Neural cell (in vitro differentiated cells): ENCODE measurements around the gene TPRX1. TPM values are rescaled to one million over a fixed set of nuclear protein-coding genes. Genes with fewer than 3 reads are reported as not detected.

Experiments
- H2AFZ ChIP-seq: fragments of 200-600, 300-800 bp; sonication (generic), shearing (Covaris generic); 2 replicates; pipeline ENCODE4 v1.6.0; 2014; ENCODE audit warnings: low read depth, mild to moderate bottlenecking, antibody characterized with exemption, low read length, moderate library complexity
- H3F3A ChIP-seq: fragments of 200-600 bp; shearing (Covaris generic); 2 replicates; pipeline ENCODE4 v1.6.1; 2016; ENCODE audit warnings: mild to moderate bottlenecking, moderate library complexity, mixed read lengths, antibody characterized with exemption, low read length; ENCODE audit not compliant: insufficient read depth, poor library complexity, severe bottlenecking
- H3K27ac ChIP-seq: fragments of 200-600, 300-800 bp; sonication (generic), shearing (Covaris generic); 2 replicates; pipeline ENCODE4 v1.5.1; 2014; ENCODE audit warnings: mild to moderate bottlenecking, low read length, moderate library complexity
- H3K27me3 ChIP-seq: fragments of 300-800, 200-600 bp; sonication (generic), shearing (Covaris generic); 2 replicates; pipeline ENCODE4 v1.6.0; 2014; ENCODE audit warnings: mild to moderate bottlenecking, low read depth, low read length, moderate library complexity; ENCODE audit not compliant: insufficient read depth
- H3K36me3 ChIP-seq: fragments of 300-800, 200-600 bp; sonication (generic), shearing (Covaris generic); 2 replicates; pipeline ENCODE4 v1.5.1; 2014; ENCODE audit warnings: mild to moderate bottlenecking, antibody characterized with exemption, low read length, moderate library complexity; ENCODE audit not compliant: insufficient read depth
- H3K4me2 ChIP-seq: fragments of 300-800, 200-600 bp; sonication (generic), shearing (Covaris generic); 2 replicates; pipeline ENCODE4 v1.6.0; 2014; ENCODE audit warnings: mild to moderate bottlenecking, low read length
- H3K4me3 ChIP-seq: fragments of 300-800, 200-600 bp; sonication (generic), shearing (Covaris generic); 2 replicates; pipeline ENCODE4 v1.5.1; 2014; ENCODE audit warnings: mild to moderate bottlenecking, low read length, moderate library complexity
- H3K79me2 ChIP-seq: fragments of 200-600 bp; shearing (Covaris generic); replicated peaks from 2 replicates; pipeline ENCODE4 v1.6.0; 2014; ENCODE audit warnings: mild to moderate bottlenecking, low read length, moderate library complexity; ENCODE audit not compliant: insufficient read depth
- H3K9ac ChIP-seq: fragments of 300-800, 200-600 bp; sonication (generic), shearing (Covaris generic); 2 replicates; pipeline ENCODE4 v1.6.1; 2016; ENCODE audit warnings: mild to moderate bottlenecking, low read length, mixed read lengths
- H3K9me2 ChIP-seq: fragments of 200-600 bp; shearing (Covaris generic); 2 replicates; pipeline ENCODE4 v1.6.1; 2016; ENCODE audit warnings: mild to moderate bottlenecking, low read length, mixed read lengths; ENCODE audit not compliant: insufficient read depth
- H3K9me3 ChIP-seq: fragments of 200-600, 300-800 bp; sonication (generic), shearing (Covaris generic); 2 replicates; pipeline ENCODE4 v1.6.1; 2016; ENCODE audit warnings: mild to moderate bottlenecking, mixed run types, low read length, moderate library complexity, mixed read lengths
- H4K20me1 ChIP-seq: fragments of 200-600 bp; shearing (Covaris generic); 2 replicates; pipeline ENCODE4 v1.6.1; 2016; ENCODE audit warnings: mild to moderate bottlenecking, mixed run types; ENCODE audit not compliant: insufficient read depth
- CTCF ChIP-seq: fragments of 450-650 bp; IDR thresholded peaks from 2 replicates; pipeline ENCODE4 v1.5.1; 2014; ENCODE audit warnings: antibody characterized with exemption, mild to moderate bottlenecking, moderate library complexity; ENCODE audit not compliant: poor library complexity, severe bottlenecking
- EP300 ChIP-seq: fragments of 450-650 bp; conservative IDR thresholded peaks from 2 replicates; pipeline ENCODE4 v1.6.1; 2014; ENCODE audit warnings: antibody characterized with exemption, mild to moderate bottlenecking, moderate library complexity; ENCODE audit not compliant: poor library complexity, severe bottlenecking
- MXI1 ChIP-seq: fragments of 450-650 bp; conservative IDR thresholded peaks from 2 replicates; pipeline ENCODE4 v1.6.1; 2014; ENCODE audit warnings: antibody characterized with exemption, mild to moderate bottlenecking; ENCODE audit not compliant: poor library complexity, severe bottlenecking
- POLR2AphosphoS5 ChIP-seq: IDR thresholded peaks from 2 replicates; pipeline ENCODE4 v1.6.1; 2012
- RAD21 ChIP-seq: fragments of 450-650 bp; conservative IDR thresholded peaks from 2 replicates; pipeline ENCODE4 v1.6.1; 2014; ENCODE audit warnings: antibody characterized with exemption, mild to moderate bottlenecking, moderate library complexity
- polyA plus RNA-seq: library from polyadenylated mRNA; depleted of rRNA; stranded (reverse); fragments of >200 nt; gene quantifications from 2 replicates; pipeline ENCODE4 v1.2.3, GENCODE V29; 2014
- TF ChIP-seq, protein P1 (sequence below): IDR thresholded peaks from 2 replicates; pipeline ENCODE4 v1.6.1; 2012; ENCODE audit warnings: borderline replicate concordance

Gene TPRX1
- polyA plus RNA-seq, 1 donor from 2014 or later: not detected

DNA sequence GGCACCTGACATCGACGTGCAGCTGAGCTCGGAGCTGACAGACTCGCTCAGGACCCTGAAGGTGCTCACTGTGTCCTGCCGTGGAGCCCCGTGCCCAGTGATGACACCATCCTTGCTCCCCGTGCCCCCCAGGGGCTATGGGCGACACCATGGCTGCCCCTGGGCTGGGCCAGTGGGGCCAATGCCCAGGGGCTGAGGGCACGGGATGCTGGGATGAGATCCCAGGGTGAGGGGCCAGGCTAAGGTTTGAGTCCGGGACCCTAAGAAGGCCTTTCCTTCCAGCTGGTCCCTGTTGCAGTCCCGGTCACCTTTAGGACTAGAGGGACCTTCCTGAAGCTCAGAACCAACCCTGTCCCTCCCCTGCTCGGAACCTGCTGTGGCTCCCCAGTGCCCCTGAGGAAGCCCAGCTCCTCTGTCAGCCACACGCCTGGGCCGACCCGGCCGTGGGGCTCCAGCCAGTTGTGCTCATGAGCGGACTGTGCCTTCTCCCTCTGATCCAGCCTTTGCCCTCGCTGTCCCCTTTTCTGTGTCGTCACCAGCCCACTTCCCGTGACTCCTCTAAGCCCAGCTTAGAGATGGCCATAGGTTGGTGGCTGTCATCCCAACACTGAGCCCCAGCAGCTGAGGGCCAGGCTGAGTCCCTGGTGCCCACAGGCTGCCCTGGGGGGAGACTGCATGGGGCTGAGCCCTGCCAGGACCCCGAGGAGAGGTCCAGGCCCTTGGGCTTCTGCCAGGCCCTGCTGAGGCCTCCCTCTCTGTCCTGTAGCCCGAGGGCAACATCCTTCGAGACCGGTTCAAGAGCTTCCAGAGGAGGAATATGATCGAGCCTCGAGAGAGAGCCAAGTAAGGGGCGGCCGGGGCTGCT, 48.4 kb downstream of the TPRX1 start:
- H3K9ac ChIP-seq: no peak overlapping the region
- H4K20me1 ChIP-seq: no peaks in the 10 kb centered on the region
- H3K9me2 ChIP-seq: no peaks in the 10 kb centered on the region
- no peak for TF ChIP-seq EP300
- H3F3A ChIP-seq: no peaks in the 10 kb centered on the region
- no peaks in the 10 kb centered on the region for H3K27me3 ChIP-seq
- no peak overlapping the region for H3K4me2 ChIP-seq
- no peaks in the 10 kb centered on the region for H3K36me3 ChIP-seq
- H2AFZ ChIP-seq: no peak overlapping the region
- no peak overlapping the region for H3K4me3 ChIP-seq
- no peak overlapping the region for H3K27ac ChIP-seq
- H3K9me3 ChIP-seq: no peaks in the 10 kb centered on the region
- no peaks in the 10 kb centered on the region for H3K79me2 ChIP-seq

GRCh38 chr19:47755065-47755761, 49.1 kb downstream of the TPRX1 start:
- no peaks in the 10 kb centered on the region for H3F3A ChIP-seq
- no peak overlapping the region for H3K27ac ChIP-seq
- H3K4me3 ChIP-seq: no peak overlapping the region
- H3K9me2 ChIP-seq: no peaks in the 10 kb centered on the region
- no peak overlapping the region for H3K9ac ChIP-seq
- H2AFZ ChIP-seq: no peak overlapping the region
- no peaks in the 10 kb centered on the region for H3K79me2 ChIP-seq
- no peaks in the 10 kb centered on the region for H3K36me3 ChIP-seq
- TF ChIP-seq MXI1 (no peak), CTCF (no peak), RAD21 (no peak), POLR2AphosphoS5 (no peak), EP300 (no peak)
- TF ChIP-seq, protein P1, sequence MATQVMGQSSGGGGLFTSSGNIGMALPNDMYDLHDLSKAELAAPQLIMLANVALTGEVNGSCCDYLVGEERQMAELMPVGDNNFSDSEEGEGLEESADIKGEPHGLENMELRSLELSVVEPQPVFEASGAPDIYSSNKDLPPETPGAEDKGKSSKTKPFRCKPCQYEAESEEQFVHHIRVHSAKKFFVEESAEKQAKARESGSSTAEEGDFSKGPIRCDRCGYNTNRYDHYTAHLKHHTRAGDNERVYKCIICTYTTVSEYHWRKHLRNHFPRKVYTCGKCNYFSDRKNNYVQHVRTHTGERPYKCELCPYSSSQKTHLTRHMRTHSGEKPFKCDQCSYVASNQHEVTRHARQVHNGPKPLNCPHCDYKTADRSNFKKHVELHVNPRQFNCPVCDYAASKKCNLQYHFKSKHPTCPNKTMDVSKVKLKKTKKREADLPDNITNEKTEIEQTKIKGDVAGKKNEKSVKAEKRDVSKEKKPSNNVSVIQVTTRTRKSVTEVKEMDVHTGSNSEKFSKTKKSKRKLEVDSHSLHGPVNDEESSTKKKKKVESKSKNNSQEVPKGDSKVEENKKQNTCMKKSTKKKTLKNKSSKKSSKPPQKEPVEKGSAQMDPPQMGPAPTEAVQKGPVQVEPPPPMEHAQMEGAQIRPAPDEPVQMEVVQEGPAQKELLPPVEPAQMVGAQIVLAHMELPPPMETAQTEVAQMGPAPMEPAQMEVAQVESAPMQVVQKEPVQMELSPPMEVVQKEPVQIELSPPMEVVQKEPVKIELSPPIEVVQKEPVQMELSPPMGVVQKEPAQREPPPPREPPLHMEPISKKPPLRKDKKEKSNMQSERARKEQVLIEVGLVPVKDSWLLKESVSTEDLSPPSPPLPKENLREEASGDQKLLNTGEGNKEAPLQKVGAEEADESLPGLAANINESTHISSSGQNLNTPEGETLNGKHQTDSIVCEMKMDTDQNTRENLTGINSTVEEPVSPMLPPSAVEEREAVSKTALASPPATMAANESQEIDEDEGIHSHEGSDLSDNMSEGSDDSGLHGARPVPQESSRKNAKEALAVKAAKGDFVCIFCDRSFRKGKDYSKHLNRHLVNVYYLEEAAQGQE: no peak
- no peaks in the 10 kb centered on the region for H3K27me3 ChIP-seq
- no peak overlapping the region for H3K4me2 ChIP-seq
- H3K9me3 ChIP-seq: no peaks in the 10 kb centered on the region
- H4K20me1 ChIP-seq: no peaks in the 10 kb centered on the region
